ENCODE results near the gene ATP10A. TPM values are rescaled to one million over a fixed set of nuclear protein-coding genes. Genes with fewer than 3 reads are reported as not detected.

The ATP10A gene
- polyA plus RNA-seq, 1 donor (not counting 4 experiments of a cell fraction or from before 2014, with no cell fraction given), result not detected

DNA sequence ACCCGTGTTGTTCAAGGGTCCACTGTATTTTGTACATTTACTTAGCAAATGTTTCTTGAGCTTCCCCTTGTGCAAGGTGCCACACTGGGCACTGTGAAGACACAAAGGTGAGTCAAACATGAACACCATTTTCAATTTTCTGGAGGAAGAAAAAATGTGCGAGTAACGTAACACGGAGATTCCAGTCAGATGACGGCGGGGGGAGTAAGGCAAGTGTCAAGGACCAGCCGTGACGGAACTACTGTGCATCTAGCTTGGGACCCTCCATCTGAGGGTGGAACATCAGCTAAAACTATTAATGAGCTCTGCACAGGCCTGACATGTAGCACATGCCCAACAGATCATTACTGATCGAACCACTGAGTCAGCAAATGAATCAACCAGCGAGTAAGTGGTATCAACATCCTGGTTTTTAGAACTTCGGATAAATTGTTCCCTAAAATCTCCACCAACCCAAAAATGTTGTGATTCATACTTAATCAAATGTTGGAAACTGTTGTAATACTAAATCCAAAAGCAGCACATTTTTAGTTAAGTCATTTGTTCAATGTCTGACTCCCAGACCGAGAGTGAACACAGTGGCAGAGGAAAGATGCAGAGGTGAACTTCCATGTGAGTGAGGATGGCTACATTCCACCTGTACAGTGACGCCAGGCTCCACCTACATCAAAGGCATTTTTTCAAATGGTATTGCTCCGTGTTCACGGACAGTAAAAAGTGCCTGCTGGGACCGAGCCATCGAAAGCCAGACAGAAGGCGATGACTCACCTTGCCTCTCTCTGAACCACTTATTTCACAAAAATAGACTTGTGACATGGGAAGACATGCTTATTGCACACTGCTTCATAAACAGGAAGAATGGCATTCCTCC is 172.2 kb downstream of the ATP10A start:
- Histone ChIP-seq H3K27me3 (ENCODE audit: control insufficient read depth, extremely low read depth, insufficient read depth, low read length) (no peaks in the 10 kb centered on the region), H3K36me3 (ENCODE audit: control insufficient read depth in 2 of 2, extremely low read depth in 1 of 2, insufficient read depth in 2 of 2, low read length in 2 of 2) (no peaks in the 10 kb centered on the region), H3K4me1 (ENCODE audit: control insufficient read depth, extremely low read depth, insufficient read depth, low read length) (no peaks in the 10 kb centered on the region), H2AFZ (ENCODE audit: control insufficient read depth, low read length) (no peak overlapping the region), H3K4me2 (ENCODE audit: control insufficient read depth, extremely low read depth, insufficient read depth, low read depth, low read length) (no peak overlapping the region), H3K9me1 (ENCODE audit: control insufficient read depth, extremely low read depth, insufficient read depth, low read length) (no peaks in the 10 kb centered on the region), H3K4me3 (ENCODE audit: control insufficient read depth in 2 of 3, extremely low read depth in 1 of 3, insufficient read depth in 2 of 3, low read depth in 1 of 3, low read length in 3 of 3) (no peak overlapping the region), H3K9me3 (ENCODE audit: control insufficient read depth, low read depth, low read length) (peaks cover 14% of the 10 kb centered on the region), H3K27ac (ENCODE audit: control insufficient read depth, insufficient read depth, low read length) (no peak overlapping the region), H3K79me2 (ENCODE audit: control insufficient read depth, insufficient read depth, low read length) (no peaks in the 10 kb centered on the region), H3K9ac (ENCODE audit: control insufficient read depth, extremely low read depth, insufficient read depth, low read length) (no peak overlapping the region), H4K20me1 (ENCODE audit: control insufficient read depth, extremely low read depth, insufficient read depth, low read length) (no peaks in the 10 kb centered on the region)
- DNase-seq (ENCODE audit: low read depth, low spot score) (no peak), FAIRE-seq (no peak)
- TF ChIP-seq, protein P1, sequence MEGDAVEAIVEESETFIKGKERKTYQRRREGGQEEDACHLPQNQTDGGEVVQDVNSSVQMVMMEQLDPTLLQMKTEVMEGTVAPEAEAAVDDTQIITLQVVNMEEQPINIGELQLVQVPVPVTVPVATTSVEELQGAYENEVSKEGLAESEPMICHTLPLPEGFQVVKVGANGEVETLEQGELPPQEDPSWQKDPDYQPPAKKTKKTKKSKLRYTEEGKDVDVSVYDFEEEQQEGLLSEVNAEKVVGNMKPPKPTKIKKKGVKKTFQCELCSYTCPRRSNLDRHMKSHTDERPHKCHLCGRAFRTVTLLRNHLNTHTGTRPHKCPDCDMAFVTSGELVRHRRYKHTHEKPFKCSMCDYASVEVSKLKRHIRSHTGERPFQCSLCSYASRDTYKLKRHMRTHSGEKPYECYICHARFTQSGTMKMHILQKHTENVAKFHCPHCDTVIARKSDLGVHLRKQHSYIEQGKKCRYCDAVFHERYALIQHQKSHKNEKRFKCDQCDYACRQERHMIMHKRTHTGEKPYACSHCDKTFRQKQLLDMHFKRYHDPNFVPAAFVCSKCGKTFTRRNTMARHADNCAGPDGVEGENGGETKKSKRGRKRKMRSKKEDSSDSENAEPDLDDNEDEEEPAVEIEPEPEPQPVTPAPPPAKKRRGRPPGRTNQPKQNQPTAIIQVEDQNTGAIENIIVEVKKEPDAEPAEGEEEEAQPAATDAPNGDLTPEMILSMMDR (optimal IDR thresholded peaks at IDR 0.05 in 1 of 3, IDR thresholded peaks at IDR 0.05 in 1 of 3, conservative IDR thresholded peaks at IDR 0.05 in 1 of 3; ENCODE audit: extremely low read depth in 1 of 3, insufficient read depth in 2 of 3, low read length in 3 of 3), result no peak
- TF ChIP-seq EZH2 (IDR thresholded peaks at IDR 0.05; ENCODE audit: low read length), result no peak
- dilution Hi-C loops (cut with MboI; ENCODE audit: extremely low pct_ligation_motif_present, low sequenced_read_pairs), result no loop called here

DNA sequence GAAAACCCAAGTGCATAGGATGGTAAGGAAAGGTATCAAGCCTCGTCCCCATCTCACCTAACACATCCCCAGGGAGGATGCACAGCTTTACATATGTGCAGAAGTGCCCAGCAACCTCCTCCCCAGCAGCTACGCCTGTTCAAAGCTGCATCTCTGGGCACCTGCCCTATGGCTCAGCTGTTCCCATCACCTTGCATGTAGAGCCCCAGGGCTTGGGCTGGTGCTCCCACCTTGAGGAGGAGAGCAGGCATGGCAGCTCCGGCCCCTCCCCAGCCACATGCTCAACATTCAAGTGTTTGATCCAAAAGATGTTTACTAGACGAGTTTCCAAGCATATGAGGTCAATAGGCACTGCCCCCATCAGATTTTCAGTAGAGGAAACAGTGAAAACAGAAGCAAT is 173.5 kb downstream of the ATP10A start:
- no peak overlapping the region for H2AFZ ChIP-seq (ENCODE audit: control insufficient read depth, low read length)
- H3K9me3 ChIP-seq (ENCODE audit: control insufficient read depth, low read depth, low read length), result peaks cover 9% of the 10 kb centered on the region
- H4K20me1 ChIP-seq (ENCODE audit: control insufficient read depth, extremely low read depth, insufficient read depth, low read length), result no peaks in the 10 kb centered on the region
- no peaks in the 10 kb centered on the region for H3K27me3 ChIP-seq (ENCODE audit: control insufficient read depth, extremely low read depth, insufficient read depth, low read length)
- H3K9ac ChIP-seq (ENCODE audit: control insufficient read depth, extremely low read depth, insufficient read depth, low read length), result no peak overlapping the region
- TF ChIP-seq, protein P1 (optimal IDR thresholded peaks at IDR 0.05 in 1 of 3, IDR thresholded peaks at IDR 0.05 in 1 of 3, conservative IDR thresholded peaks at IDR 0.05 in 1 of 3; ENCODE audit: extremely low read depth in 1 of 3, insufficient read depth in 2 of 3, low read length in 3 of 3), result no peak
- no peak for TF ChIP-seq EZH2 (IDR thresholded peaks at IDR 0.05; ENCODE audit: low read length)
- DNase-seq (ENCODE audit: low read depth, low spot score) (no peak), FAIRE-seq (no peak)
- H3K4me1 ChIP-seq (ENCODE audit: control insufficient read depth, extremely low read depth, insufficient read depth, low read length), result no peaks in the 10 kb centered on the region
- H3K36me3 ChIP-seq (ENCODE audit: control insufficient read depth in 2 of 2, extremely low read depth in 1 of 2, insufficient read depth in 2 of 2, low read length in 2 of 2), result no peaks in the 10 kb centered on the region
- no peaks in the 10 kb centered on the region for H3K9me1 ChIP-seq (ENCODE audit: control insufficient read depth, extremely low read depth, insufficient read depth, low read length)
- no peak overlapping the region for H3K4me3 ChIP-seq (ENCODE audit: control insufficient read depth in 2 of 3, extremely low read depth in 1 of 3, insufficient read depth in 2 of 3, low read depth in 1 of 3, low read length in 3 of 3)
- no peak overlapping the region for H3K27ac ChIP-seq (ENCODE audit: control insufficient read depth, insufficient read depth, low read length)
- no peaks in the 10 kb centered on the region for H3K79me2 ChIP-seq (ENCODE audit: control insufficient read depth, insufficient read depth, low read length)
- dilution Hi-C loops (cut with MboI; ENCODE audit: extremely low pct_ligation_motif_present, low sequenced_read_pairs), result no loop called here
- no peak overlapping the region for H3K4me2 ChIP-seq (ENCODE audit: control insufficient read depth, extremely low read depth, insufficient read depth, low read depth, low read length)
